Vein endothelial cell (primary cell): ENCODE measurements around the gene CT45A7. TPM values are rescaled to one million over a fixed set of nuclear protein-coding genes. Genes with fewer than 3 reads are reported as not detected.

Experiments
- total RNA-seq: library from RNA; depleted of rRNA; stranded (reverse); fragments of >200 nt; gene quantifications from 2 replicates; pipeline ENCODE4 v1.2.3, GENCODE V29; 2012

Gene CT45A7, protein sequence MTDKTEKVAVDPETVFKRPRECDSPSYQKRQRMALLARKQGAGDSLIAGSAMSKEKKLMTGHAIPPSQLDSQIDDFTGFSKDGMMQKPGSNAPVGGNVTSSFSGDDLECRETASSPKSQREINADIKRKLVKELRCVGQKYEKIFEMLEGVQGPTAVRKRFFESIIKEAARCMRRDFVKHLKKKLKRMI
- not detected in 2 replicates for total RNA-seq

DNA sequence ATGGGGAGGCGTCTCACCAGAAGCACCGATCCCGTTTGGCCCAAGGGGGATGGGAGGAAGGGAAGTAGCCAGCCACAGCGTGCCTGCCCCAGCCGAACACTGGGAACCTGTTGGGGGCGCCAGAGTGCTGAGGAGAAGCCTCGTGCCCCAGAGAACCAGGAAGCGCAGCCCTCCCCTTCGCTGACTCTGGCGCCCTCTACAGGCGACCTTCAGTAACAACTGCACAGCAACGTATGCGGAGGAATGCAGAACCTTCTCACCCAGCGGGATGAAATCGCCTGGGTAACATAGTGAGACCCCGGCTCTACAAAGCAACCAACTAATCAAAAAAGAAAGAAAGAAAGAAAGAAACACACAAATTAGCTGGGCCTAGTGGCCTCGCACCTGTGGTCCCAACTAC lies at the start of gene CT45A7:
TSS of gene CT45A7 (minus strand) at position 101 of the 400 bp plus-strand sequence. CDS start 3,747 bp downstream, outside the sequence.

DNA sequence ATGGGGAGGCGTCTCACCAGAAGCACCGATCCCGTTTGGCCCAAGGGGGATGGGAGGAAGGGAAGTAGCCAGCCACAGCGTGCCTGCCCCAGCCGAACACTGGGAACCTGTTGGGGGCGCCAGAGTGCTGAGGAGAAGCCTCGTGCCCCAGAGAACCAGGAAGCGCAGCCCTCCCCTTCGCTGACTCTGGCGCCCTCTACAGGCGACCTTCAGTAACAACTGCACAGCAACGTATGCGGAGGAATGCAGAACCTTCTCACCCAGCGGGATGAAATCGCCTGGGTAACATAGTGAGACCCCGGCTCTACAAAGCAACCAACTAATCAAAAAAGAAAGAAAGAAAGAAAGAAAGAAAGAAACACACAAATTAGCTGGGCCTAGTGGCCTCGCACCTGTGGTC lies 34.6 kb upstream of the CT45A7 start, which contains the start of gene CT45A9:
TSS of gene CT45A9 (minus strand) at position 101 of the 400 bp plus-strand sequence. CDS start 3,751 bp downstream, outside the sequence.

DNA sequence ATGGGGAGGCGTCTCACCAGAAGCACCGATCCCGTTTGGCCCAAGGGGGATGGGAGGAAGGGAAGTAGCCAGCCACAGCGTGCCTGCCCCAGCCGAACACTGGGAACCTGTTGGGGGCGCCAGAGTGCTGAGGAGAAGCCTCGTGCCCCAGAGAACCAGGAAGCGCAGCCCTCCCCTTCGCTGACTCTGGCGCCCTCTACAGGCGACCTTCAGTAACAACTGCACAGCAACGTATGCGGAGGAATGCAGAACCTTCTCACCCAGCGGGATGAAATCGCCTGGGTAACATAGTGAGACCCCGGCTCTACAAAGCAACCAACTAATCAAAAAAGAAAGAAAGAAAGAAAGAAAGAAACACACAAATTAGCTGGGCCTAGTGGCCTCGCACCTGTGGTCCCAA lies 17.4 kb upstream of the CT45A7 start, which contains the start of gene CT45A8:
TSS of gene CT45A8 (minus strand) at position 101 of the 400 bp plus-strand sequence. CDS start 3,755 bp downstream, outside the sequence.

DNA sequence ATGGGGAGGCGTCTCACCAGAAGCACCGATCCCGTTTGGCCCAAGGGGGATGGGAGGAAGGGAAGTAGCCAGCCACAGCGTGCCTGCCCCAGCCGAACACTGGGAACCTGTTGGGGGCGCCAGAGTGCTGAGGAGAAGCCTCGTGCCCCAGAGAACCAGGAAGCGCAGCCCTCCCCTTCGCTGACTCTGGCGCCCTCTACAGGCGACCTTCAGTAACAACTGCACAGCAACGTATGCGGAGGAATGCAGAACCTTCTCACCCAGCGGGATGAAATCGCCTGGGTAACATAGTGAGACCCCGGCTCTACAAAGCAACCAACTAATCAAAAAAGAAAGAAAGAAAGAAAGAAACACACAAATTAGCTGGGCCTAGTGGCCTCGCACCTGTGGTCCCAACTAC lies 17.2 kb downstream of the CT45A7 start, which contains the start of gene CT45A2:
TSS of gene CT45A2 (minus strand) at position 101 of the 400 bp plus-strand sequence. CDS start 3,747 bp downstream, outside the sequence.

DNA sequence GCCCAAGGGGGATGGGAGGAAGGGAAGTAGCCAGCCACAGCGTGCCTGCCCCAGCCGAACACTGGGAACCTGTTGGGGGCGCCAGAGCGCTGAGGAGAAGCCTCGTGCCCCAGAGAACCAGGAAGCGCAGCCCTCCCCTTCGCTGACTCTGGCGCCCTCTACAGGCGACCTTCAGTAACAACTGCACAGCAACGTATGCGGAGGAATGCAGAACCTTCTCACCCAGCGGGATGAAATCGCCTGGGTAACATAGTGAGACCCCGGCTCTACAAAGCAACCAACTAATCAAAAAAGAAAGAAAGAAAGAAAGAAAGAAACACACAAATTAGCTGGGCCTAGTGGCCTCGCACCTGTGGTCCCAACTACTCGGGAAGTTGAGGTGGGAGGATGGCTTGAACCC lies 34.4 kb downstream of the CT45A7 start, which contains the start of gene CT45A6:
TSS of gene CT45A6 (minus strand) at position 101 of the 400 bp plus-strand sequence. CDS start 3,794 bp downstream, outside the sequence.

DNA sequence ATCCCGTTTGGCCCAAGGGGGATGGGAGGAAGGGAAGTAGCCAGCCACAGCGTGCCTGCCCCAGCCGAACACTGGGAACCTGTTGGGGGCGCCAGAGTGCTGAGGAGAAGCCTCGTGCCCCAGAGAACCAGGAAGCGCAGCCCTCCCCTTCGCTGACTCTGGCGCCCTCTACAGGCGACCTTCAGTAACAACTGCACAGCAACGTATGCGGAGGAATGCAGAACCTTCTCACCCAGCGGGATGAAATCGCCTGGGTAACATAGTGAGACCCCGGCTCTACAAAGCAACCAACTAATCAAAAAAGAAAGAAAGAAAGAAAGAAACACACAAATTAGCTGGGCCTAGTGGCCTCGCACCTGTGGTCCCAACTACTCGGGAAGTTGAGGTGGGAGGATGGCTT lies 51.7 kb downstream of the CT45A7 start, which contains the start of gene CT45A5:
TSS of gene CT45A5 (minus strand) at position 101 of the 400 bp plus-strand sequence. CDS start 3,774 bp downstream, outside the sequence.

Other genes starting within 250 kb of the CT45A7 start
- gene CT45A1, start 123.6 kb downstream of the CT45A7 start, total RNA-seq: not detected in 2 replicates
- not detected in 2 replicates for gene CT45A3, start 69.1 kb downstream of the CT45A7 start, total RNA-seq
- gene CT45A5, start 51.8 kb downstream of the CT45A7 start, total RNA-seq: not detected in 2 replicates
- gene CT45A6, start 34.5 kb downstream of the CT45A7 start, total RNA-seq: not detected in 2 replicates
- gene CT45A2, start 17.3 kb downstream of the CT45A7 start, total RNA-seq: not detected in 2 replicates
- not detected in 2 replicates for gene CT45A8, start 17.3 kb upstream of the CT45A7 start, total RNA-seq
- gene CT45A9, start 34.5 kb upstream of the CT45A7 start, total RNA-seq: not detected in 2 replicates
- gene CT45A10, start 56.2 kb upstream of the CT45A7 start, total RNA-seq: not detected in 2 replicates
- not detected in 2 replicates for gene SAGE1, start 56.4 kb upstream of the CT45A7 start, total RNA-seq
- gene MMGT1, start 136.7 kb upstream of the CT45A7 start, total RNA-seq: 18.9 and 20.7 TPM in 2 replicates
- 16.0 and 16.7 TPM in 2 replicates for gene SLC9A6, start 148.2 kb upstream of the CT45A7 start, total RNA-seq